ENCODE data around the gene THOC5.

Gene THOC5

GRCh38 chr22:29470159-29470855 is 83.2 kb downstream of the THOC5 start:
- DNase-seq: peak; percentile 56 to 67

GRCh38 chr22:29469755-29470154 is 83.8 kb downstream of the THOC5 start:
- no peak for DNase-seq

- no peak for DNase-seq
Observed at GRCh38 chr22:29464581-29464980, 89.0 kb downstream of the THOC5 start.

- DNase-seq: no peak
Observed at GRCh38 chr22:29463629-29464028, 89.9 kb downstream of the THOC5 start.

GRCh38 chr22:29461263-29461662 is 92.3 kb downstream of the THOC5 start:
- no peak for DNase-seq

GRCh38 chr22:29459773-29460172 is 93.8 kb downstream of the THOC5 start:
- no peak for DNase-seq

GRCh38 chr22:29458551-29458950 is 95.0 kb downstream of the THOC5 start:
- no peak for DNase-seq

- peak in 1 of 2 experiments; percentile 14 for DNase-seq
Observed at GRCh38 chr22:29457730-29458129, 95.8 kb downstream of the THOC5 start.

GRCh38 chr22:29456211-29456671 is 97.3 kb downstream of the THOC5 start:
- DNase-seq: no peak

Measured in NCI-H2081 (cell line).